GM18867 (cell line): ENCODE measurements around the gene FNBP1L.
"Not testable (repeated sequence)": the region's sequence is repeated elsewhere in the genome, so short reads cannot be mapped to it uniquely, and the experiment has no call there.

Experiments
- ATAC-seq: cut with Tn5 transposase; IDR thresholded peaks from one replicate; pipeline ENCODE4 v1.9.1; 2021; ENCODE audit warnings: mild to moderate bottlenecking, moderate library complexity; ENCODE audit not compliant: unreplicated experiment

Gene FNBP1L

GRCh38 chr1:93588206-93588605 lies 140.3 kb downstream of the FNBP1L start:
- ATAC-seq: no peak

DNA sequence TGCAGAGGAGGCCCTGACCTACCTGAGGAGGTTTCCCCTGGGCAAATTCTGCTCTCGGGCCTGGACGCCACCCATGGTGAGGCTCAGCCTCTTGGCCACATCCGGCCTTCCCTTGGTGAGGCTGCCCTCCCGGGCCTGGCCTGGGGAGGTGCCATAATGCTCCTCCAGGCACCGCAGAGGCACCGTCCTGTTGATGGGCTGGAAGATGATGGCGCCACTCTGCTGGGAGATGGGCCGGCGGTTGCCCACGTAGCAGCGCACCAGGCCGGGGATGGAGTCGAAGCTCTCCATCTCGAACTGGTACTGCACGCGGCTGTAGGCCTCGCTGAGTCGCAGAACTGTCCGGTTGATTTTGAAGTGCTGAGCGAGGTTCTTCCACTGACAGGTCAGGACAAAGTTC lies 141.0 kb downstream of the FNBP1L start:
- no peak for ATAC-seq

GRCh38 chr1:93591291-93591675 lies 143.4 kb downstream of the FNBP1L start:
- not testable (repeated sequence) for ATAC-seq

DNA sequence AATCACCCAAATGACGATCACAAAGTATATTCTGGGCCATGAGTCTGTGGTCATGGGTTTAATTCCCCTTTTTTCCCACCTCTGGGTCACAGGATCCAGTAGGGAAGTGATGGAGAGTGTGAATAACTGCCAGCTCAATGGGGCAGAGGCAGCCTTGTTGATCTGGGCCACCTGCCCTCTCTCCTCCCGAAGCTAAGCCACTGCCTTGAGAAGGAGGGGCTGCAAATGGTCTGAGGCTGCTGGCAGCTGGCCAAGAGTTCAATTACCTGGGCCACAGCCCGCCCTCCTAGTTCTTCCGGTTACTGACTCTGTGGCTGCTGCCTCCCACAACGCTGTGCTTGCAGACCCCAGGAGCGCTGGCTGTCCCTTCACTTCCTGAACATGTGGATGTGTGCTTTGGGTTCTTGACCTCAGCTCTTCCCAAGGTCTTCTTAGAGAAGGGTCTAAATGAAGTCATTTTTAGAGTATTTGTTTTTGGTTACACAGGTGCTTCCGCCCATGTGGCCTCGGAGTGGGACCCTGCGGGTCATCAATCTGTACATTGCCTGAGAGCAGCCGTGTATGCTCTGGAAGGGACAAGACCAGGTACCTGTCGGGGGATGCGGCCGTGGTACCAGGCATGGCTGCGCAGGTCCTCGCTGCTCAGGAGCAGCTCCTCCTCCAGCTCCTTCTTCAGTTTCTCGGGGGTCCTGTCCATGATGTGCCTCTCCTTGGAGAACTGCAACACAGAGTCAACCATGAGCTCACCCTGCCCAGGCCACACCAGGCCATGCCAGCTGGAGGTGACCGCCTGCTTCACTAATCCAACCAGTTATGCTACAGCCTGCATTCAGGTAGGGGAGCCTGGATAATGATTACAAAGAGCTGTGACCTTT lies 144.0 kb downstream of the FNBP1L start:
- ATAC-seq: no peak

DNA sequence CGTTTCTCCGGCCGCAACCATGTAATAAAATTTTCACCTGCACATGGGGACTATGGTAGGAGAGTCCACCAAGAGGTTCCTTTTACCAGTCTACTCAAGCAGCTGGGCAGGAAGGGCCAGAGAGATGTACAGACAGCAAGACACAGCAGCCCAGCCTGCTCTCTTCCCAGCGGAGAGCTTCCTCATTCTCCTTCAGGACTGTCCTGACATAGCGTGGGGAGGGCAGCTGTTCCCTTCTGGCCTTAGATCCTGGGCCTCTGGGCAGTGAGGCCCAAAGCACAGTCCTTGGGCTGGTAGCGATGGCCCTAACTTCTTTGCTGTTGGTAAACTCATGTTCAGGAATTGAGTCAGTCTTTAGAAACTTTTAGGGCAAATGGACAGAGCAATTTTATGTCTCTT lies 144.6 kb downstream of the FNBP1L start:
- ATAC-seq: no peak

GRCh38 chr1:93593854-93594602 lies 146.1 kb downstream of the FNBP1L start:
- no peak for ATAC-seq

- ATAC-seq: no peak
Observed at GRCh38 chr1:93594603-93594880, 146.6 kb downstream of the FNBP1L start.

DNA sequence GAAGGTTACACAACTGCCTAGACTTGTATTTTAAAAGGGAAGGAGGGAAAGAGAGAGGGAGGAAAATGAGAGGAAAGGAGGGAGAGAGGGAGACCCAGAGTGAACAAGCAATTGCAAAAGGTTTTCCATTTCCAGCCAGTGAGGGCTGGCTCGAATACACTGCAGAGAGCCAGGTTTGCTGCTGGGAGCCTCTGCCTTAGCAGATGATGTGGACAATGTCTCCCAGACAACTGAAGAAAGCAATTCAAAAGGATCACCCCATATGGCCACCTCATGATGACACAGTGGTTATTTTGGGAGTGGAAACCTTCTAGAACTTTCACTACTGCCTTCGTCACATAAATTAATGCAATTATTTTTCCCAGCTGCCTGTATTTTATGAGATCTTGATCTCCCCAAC lies 147.3 kb downstream of the FNBP1L start:
- ATAC-seq: no peak

GRCh38 chr1:93595743-93596142 lies 147.8 kb downstream of the FNBP1L start:
- no peak for ATAC-seq

DNA sequence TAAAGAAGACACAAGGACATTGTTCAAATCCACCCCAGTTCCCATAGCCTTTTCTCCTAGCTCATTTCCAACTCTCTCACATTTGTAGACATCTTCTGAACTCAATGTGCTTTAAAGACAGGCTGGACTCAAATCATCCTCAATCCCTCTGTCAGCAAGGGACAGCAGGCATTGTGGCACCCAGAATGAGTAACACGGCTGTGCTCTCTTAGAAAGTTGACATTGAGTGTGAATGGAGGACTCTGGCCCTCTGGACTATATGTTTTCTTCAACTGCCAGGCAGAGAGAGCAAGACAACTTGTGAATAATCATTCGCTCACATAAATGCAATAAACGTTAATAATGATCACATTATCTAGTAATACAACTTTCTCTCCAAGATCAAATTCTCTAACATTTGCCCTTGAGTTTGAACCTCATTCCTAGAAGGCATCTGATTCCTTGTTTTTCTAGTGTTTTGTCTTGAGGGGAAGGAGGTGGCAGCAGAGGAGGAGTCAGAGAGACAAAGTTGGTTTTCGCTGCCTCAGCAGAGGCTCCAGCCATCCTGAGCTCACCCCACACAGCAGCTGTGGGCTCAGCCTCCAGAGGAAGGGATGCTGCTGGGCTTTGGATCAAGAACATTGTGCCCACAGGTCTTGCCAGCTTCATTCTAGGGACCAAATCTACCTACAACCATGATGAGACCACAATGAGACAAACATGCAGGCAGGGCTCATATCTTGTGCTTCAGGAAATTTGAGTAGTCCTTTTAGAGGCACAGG lies 148.6 kb downstream of the FNBP1L start:
- no peak for ATAC-seq

- no peak for ATAC-seq
Observed at GRCh38 chr1:93597709-93598108, 149.8 kb downstream of the FNBP1L start.

DNA sequence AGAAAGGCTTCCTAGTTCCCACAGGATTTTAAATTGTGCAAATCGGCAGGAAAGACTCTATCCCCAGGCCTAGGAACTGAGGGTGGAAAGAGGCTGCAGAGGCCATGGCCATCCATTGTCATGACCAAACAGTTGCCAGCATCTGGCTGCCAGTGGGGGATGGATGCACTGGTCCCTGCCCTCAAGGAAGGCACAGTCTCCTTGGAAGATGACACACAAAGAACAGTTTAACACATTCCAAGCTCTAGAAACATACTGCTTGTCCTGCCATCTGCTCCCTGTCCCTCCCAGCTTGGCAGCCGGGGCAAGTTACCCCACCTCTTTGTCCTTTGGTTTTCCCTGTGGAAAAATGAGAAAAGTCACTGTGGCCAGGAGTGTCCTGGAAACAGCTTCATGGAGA lies 150.5 kb downstream of the FNBP1L start:
- ATAC-seq: no peak

DNA sequence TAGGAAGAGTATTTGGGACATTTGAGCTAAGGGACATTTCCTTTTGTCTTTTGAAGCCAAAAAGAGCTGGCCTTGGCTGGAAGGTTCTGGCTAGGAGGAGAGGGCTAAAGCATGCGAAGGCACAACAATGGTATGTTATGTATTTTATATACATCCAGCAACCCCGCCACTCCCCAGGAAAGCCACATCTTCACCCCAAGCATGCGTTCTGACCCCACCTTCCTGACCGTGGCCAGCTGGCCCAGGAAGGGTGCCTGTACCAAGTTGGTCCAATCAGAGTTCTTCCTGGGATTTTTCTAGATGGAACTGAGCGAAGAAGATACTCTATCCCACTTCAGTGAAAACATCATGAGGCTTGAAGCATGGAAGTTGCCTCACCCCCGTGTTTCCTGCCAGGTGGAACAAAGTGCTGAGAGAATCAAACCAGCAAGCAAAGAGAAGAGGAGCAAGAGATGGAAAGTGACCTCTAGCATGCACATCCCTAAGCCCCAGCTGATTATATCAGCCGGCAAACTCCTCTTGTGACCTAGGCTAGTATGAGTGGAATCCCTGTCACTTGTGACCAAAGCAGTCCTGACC lies 151.0 kb downstream of the FNBP1L start:
- no peak for ATAC-seq

DNA sequence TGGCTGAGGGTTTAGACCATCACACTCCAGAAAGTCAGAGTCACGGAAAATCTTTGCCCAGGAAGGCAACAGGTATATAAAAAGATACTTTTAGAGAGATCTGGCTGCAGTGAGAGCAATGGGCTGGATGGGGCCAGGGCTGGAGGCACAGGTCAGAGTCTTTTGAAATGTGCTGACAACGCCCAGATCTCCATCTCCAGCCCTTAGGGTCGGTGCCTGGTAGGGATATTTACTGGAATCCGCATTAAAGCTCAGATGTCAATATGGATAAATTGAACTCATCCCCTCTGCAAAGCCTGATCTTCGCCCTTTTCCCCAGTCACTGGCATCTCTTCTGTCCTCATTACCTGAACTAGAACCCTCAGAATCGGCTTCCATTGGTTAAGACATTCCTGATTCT lies 151.6 kb downstream of the FNBP1L start:
- no peak for ATAC-seq

DNA sequence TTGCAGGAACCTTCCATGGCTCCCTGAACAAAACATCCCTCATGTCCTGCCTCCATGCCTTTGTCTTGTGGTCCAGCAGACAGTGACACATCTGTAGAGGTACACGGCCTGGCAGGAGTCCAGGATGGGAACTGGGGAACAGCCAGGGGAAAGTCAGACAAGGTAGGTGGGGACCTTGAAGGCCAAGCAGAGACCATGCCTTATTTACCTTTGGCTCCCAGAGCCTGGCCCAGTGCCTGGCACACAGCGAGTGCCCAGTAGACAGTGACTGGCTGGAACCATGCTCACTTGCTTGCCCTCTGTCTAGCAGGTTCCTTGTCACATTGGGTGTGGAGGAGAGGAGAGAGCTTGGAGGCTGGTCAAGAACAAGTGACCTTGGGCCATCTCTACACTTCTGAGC lies 152.7 kb downstream of the FNBP1L start:
- ATAC-seq: no peak

- no peak for ATAC-seq
Observed at GRCh38 chr1:93601686-93602085, 153.8 kb downstream of the FNBP1L start.

DNA sequence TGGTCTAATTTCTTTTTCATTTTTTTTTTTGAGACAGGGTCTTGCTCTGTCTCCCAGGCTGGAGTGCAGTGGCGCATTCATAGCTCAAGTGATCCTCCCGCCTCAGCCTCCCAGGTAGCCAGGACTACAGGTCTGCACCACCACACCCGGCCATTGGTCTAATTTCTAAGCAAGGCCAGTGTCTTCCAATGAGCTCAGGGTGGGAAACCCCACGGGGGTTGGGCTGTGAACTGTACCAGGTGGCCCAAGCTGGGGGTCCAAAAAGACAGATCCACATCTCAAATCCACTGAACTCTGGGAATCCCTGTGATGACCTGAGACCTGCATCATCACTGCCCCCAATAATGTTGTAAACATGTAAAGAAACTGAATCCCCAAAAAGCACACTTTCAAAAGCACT lies 154.2 kb downstream of the FNBP1L start:
- no peak for ATAC-seq

DNA sequence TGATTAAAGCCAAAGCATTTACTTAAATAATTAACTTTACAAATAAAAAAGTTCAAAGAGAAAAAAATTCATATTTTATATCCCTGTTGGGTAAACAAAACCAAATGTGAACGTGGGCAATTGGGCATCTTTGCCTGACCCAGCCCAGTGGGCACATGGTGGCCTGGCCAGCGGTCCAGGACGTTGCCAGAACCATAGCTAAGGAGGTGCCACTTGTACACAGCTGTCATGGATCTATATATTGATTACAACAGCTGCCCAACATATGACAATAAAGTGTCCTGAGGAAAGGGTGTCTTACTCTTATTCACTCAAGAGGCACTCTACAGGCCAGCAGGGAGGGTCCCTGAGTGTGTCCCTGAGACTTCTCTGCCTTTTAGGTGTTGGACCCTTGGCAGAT lies 155.2 kb downstream of the FNBP1L start:
- ATAC-seq: no peak

- no peak for ATAC-seq
Observed at GRCh38 chr1:93603601-93604000, 155.7 kb downstream of the FNBP1L start.
